PC-9 (cell line): Measurements from ENCODE around the gene CALB2. TPM values are rescaled to one million over a fixed set of nuclear protein-coding genes. Genes with fewer than 3 reads are reported as not detected.

Experiments used
- BruUV-seq: library from RNA; stranded (reverse); fragments of 400-500 nt; replicated peaks from 2 replicates; lab custom pipeline; 2021; lab: Mats Ljungman, UMichigan
- CTCF ChIA-PET: fragments of 300-600 bp; sonication (Branson Sonifier 250); formaldehyde crosslinking; loops from one replicate; lab custom pipeline; 2022; ENCODE audit warnings: antibody characterized with exemption; lab: Charles Lee
- POLR2A ChIA-PET: fragments of 300-600 bp; sonication (Branson Sonifier 250); formaldehyde crosslinking; loops from one replicate; lab custom pipeline; 2022; ENCODE audit warnings: antibody characterized with exemption; ENCODE audit not compliant: unreplicated experiment; lab: Charles Lee
- DNase-seq, 2 experiments: peaks; one replicate each; pipeline versions ENCODE4 v3.0.0 to v3.0.0-alpha.2; 2015 to 2022; ENCODE audit warnings: mixed read lengths in 1 of 2
- H2AFZ ChIP-seq: fragments of 200-600 bp; sonication (generic); 2 replicates; pipeline ENCODE4 v1.8.1; 2017; ENCODE audit warnings: antibody characterized with exemption
- H3F3A ChIP-seq: fragments of 200-600 bp; sonication (generic); 2 replicates; pipeline ENCODE4 v1.8.1; 2017; ENCODE audit warnings: antibody characterized with exemption, mild to moderate bottlenecking, low read depth; ENCODE audit not compliant: insufficient read depth
- H3K27ac ChIP-seq: fragments of 200-600 bp; sonication (generic); 2 replicates; pipeline ENCODE4 v1.6.1; 2016; ENCODE audit warnings: mixed run types
- H3K27me3 ChIP-seq: fragments of 200-600 bp; sonication (generic); 2 replicates; pipeline ENCODE4 v1.6.1; 2016; ENCODE audit warnings: low read depth, mixed run types; ENCODE audit not compliant: insufficient read depth
- H3K36me3 ChIP-seq: fragments of 200-600 bp; sonication (generic); 2 replicates; pipeline ENCODE4 v1.6.1; 2016; ENCODE audit warnings: low read depth, mixed run types
- H3K4me1 ChIP-seq: fragments of 200-600 bp; sonication (generic); replicated peaks from 2 replicates; pipeline ENCODE4 v1.6.1; 2016; ENCODE audit warnings: mixed run types; ENCODE audit not compliant: insufficient read depth
- H3K4me2 ChIP-seq: fragments of 200-600 bp; sonication (generic); 2 replicates; pipeline ENCODE4 v1.6.1; 2017; ENCODE audit warnings: mixed run types
- H3K4me3 ChIP-seq: fragments of 200-600 bp; sonication (generic); 2 replicates; pipeline ENCODE4 v1.6.1; 2016; ENCODE audit warnings: mixed run types
- H3K79me2 ChIP-seq: fragments of 200-600 bp; sonication (generic); 2 replicates; pipeline ENCODE4 v1.6.1; 2017; ENCODE audit warnings: low read depth, mixed run types
- H3K9me2 ChIP-seq: fragments of 200-600 bp; sonication (generic); 2 replicates; pipeline ENCODE4 v1.8.1; 2017; ENCODE audit warnings: mild to moderate bottlenecking; ENCODE audit not compliant: insufficient read depth
- H3K9me3 ChIP-seq: fragments of 200-600 bp; sonication (generic); 2 replicates; pipeline ENCODE4 v1.8.1; 2016; ENCODE audit warnings: low read depth; ENCODE audit not compliant: insufficient read depth
- H4K20me1 ChIP-seq: fragments of 200-600 bp; sonication (generic); 2 replicates; pipeline ENCODE4 v1.8.1; 2017; ENCODE audit not compliant: insufficient read depth
- EZH2 ChIP-seq: fragments of 200-600 bp; sonication (generic); IDR thresholded peaks from 2 replicates; pipeline ENCODE4 v1.8.0; 2017; ENCODE audit warnings: antibody characterized with exemption, low read depth
- intact Hi-C: fragments of 100-400 bp; cut with micrococcal nuclease; formaldehyde crosslinking; loops from one replicate; pipeline ENCODE4 v1.10.0; 2022; ENCODE audit not compliant: unreplicated experiment
- total RNA-seq: library from RNA; stranded (reverse); gene quantifications from 2 replicates; pipeline ENCODE4 v1.2.3, GENCODE V29; 2021
- TF ChIP-seq, protein P1 (sequence below): fragments of 200-600 bp; sonication (generic); conservative IDR thresholded peaks from 2 replicates; pipeline ENCODE4 v1.6.1; 2017; ENCODE audit warnings: mixed run types, antibody characterized with exemption, mild to moderate bottlenecking, moderate library complexity

CALB2 gene
- total RNA-seq, 1 experiment from 2014 or later: 135 TPM

DNA sequence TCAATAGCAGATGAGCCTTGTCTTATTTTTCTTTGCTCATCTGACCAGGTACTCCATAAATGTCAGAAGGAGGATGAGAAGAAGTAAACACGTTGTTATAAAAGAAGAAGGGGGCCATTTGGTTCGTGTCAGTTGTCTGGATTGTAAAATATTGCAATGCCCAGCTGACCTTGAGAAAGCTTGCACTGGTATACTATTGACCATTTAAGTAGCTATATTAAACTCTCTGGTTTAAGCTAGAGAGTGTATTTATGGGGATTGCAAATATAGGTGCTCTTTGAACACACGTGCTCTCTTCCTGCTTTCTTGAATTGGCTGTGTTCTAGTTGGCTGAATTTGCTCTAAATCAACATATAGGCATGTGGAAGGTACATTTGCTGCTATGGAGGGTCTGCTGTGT lies 43.3 kb upstream of the CALB2 start:
- no peaks in the 10 kb centered on the region for H3K4me1 ChIP-seq
- H3K79me2 ChIP-seq: no peaks in the 10 kb centered on the region
- H2AFZ ChIP-seq: no peak overlapping the region
- TF ChIP-seq, protein P1, sequence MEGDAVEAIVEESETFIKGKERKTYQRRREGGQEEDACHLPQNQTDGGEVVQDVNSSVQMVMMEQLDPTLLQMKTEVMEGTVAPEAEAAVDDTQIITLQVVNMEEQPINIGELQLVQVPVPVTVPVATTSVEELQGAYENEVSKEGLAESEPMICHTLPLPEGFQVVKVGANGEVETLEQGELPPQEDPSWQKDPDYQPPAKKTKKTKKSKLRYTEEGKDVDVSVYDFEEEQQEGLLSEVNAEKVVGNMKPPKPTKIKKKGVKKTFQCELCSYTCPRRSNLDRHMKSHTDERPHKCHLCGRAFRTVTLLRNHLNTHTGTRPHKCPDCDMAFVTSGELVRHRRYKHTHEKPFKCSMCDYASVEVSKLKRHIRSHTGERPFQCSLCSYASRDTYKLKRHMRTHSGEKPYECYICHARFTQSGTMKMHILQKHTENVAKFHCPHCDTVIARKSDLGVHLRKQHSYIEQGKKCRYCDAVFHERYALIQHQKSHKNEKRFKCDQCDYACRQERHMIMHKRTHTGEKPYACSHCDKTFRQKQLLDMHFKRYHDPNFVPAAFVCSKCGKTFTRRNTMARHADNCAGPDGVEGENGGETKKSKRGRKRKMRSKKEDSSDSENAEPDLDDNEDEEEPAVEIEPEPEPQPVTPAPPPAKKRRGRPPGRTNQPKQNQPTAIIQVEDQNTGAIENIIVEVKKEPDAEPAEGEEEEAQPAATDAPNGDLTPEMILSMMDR: no peak
- no peak for TF ChIP-seq EZH2
- ChIA-PET POLR2A (no interaction called here), CTCF (no interaction called here)
- H3K27ac ChIP-seq: no peak overlapping the region
- H3K27me3 ChIP-seq: no peaks in the 10 kb centered on the region
- no peak for DNase-seq
- intact Hi-C loops: no loop called here
- no peaks in the 10 kb centered on the region for H3K36me3 ChIP-seq
- no peak overlapping the region for H3K4me2 ChIP-seq
- H4K20me1 ChIP-seq: no peaks in the 10 kb centered on the region
- no TSS peak for BruUV-seq
- H3F3A ChIP-seq: no peaks in the 10 kb centered on the region
- H3K4me3 ChIP-seq: no peak overlapping the region
- H3K9me3 ChIP-seq: no peaks in the 10 kb centered on the region
- H3K9me2 ChIP-seq: no peaks in the 10 kb centered on the region

DNA sequence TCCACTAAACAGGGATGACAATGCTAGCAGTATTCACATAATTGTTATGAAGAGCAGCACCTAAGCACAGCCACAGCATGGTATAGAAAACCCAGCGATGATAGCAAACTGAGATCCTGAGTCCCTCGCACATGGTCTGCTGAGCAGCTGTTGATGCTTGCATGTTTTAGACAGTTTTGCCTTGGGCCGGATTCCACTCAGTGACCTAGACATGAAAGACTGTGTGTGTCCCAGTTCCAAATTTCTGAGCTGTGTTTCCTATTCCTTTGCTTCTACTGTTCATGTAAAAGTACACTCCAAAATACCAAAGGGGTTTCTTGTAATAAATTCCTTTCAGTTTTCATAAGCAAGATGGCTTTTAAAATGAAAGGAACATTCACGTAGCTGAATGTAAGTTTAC lies 38.5 kb upstream of the CALB2 start:
- CTCF ChIA-PET: no interaction called here

DNA sequence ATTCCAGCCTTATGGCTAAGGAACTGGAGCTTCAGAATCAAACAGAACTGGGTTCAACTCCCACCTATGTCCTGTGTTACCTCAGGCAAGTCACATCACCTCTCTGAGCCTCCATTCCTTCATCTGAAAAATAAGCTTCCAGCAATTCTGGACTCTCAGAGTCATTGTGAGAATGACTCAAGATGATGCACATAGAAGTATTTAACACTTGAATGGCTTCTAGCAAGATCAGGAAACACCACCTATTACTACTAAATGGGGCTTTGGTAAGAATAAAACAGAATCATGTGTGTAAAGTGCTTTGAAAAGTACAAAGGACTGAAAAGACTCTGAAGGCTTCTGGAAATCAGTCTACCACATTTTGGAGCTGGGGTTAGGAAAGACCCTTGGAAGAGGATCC lies 30.8 kb upstream of the CALB2 start:
- no peak overlapping the region for H2AFZ ChIP-seq
- no peaks in the 10 kb centered on the region for H4K20me1 ChIP-seq
- no peaks in the 10 kb centered on the region for H3K79me2 ChIP-seq
- no peak overlapping the region for H3K4me2 ChIP-seq
- no peaks in the 10 kb centered on the region for H3F3A ChIP-seq
- no peak for TF ChIP-seq EZH2
- TF ChIP-seq, protein P1: no peak
- ChIA-PET CTCF (no interaction called here), POLR2A (no interaction called here)
- 0 out of 2 replicates have a peak, but pooled peaks cover 10% of the 10 kb centered on the region for H3K36me3 ChIP-seq
- no TSS peak for BruUV-seq
- no peak overlapping the region for H3K4me3 ChIP-seq
- no peaks in the 10 kb centered on the region for H3K27me3 ChIP-seq
- no peaks in the 10 kb centered on the region; the same call in 1 of the 2 replicates for H3K9me3 ChIP-seq
- DNase-seq: no peak
- peak overlapping the region; percentile 21; the same call in 1 of the 2 replicates for H3K27ac ChIP-seq
- H3K9me2 ChIP-seq: no peaks in the 10 kb centered on the region
- intact Hi-C loops: no loop called here
- H3K4me1 ChIP-seq: peaks cover 10% of the 10 kb centered on the region

More for the DNA sequence above, 38.5 kb upstream of the CALB2 start:
- no peaks in the 10 kb centered on the region for H3K9me2 ChIP-seq
- TF ChIP-seq EZH2: no peak
- TF ChIP-seq, protein P1: no peak
- no peaks in the 10 kb centered on the region for H3K4me1 ChIP-seq
- intact Hi-C loops: no loop called here
- no peak overlapping the region for H3K4me3 ChIP-seq
- BruUV-seq: no TSS peak
- H3K36me3 ChIP-seq: no peaks in the 10 kb centered on the region
- DNase-seq: no peak
- H3K79me2 ChIP-seq: no peaks in the 10 kb centered on the region
- H3F3A ChIP-seq: no peaks in the 10 kb centered on the region
- no peaks in the 10 kb centered on the region for H4K20me1 ChIP-seq
- H3K27me3 ChIP-seq: no peaks in the 10 kb centered on the region
- POLR2A ChIA-PET: no interaction called here
- no peaks in the 10 kb centered on the region for H3K9me3 ChIP-seq
- no peak overlapping the region for H3K27ac ChIP-seq
- no peak overlapping the region for H3K4me2 ChIP-seq
- no peak overlapping the region for H2AFZ ChIP-seq
